Activated CD4-positive, alpha-beta T cell treated with anti-CD3 and anti-CD28 coated beads, Interleukin-2, amount 50 U/mL, for 1 hour (primary cell): Measurements from ENCODE around the gene SORCS1.
"Not testable (repeated sequence)": the region's sequence is repeated elsewhere in the genome, so short reads cannot be mapped to it uniquely, and the experiment has no call there.

Experiments used
- DNase-seq: peaks from one replicate; pipeline ENCODE4 v3.0.0-alpha.2; 2020

Gene SORCS1

DNA sequence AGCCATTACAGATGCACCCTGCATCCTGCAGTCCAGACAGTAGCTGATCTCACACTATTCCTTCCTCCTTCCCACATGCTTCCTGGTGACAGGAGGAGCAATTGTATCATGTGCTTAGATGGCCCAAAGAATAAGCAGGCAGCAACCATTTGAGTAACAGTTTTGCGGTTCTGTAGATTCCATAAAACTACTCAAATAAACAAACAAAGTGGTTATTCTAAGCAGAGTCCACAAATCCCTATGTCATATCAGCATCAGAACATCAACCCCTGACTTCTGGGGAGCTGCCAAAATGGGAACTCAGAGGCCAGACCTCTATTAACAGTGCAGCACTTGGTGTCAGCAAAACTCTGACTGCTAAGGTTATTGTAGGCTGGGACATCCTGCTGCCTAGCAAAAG, 226.0 kb downstream of the SORCS1 start:
- DNase-seq = no peak

- DNase-seq = no peak
These were observed 228.5 kb downstream of the SORCS1 start for GRCh38 chr10:106935978-106936451.

DNA sequence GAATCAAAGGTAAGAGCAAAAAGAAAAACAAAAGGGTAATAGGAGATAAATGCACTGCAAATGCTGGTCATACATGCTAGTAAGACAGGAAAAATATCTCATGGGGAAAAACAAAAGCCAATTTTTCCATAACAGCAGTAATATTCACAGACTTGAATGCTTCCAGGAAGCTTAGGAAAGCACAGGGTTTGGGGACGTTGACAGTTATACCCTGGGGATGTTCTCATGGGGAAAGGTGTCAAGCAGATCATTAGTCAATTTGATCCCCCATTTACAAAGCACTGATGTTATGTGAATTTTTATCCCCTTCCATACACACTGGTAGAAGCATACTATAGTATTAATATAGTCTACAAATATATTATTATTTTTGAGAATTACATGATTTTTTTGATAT, 232.7 kb downstream of the SORCS1 start:
- no peak for DNase-seq

DNA sequence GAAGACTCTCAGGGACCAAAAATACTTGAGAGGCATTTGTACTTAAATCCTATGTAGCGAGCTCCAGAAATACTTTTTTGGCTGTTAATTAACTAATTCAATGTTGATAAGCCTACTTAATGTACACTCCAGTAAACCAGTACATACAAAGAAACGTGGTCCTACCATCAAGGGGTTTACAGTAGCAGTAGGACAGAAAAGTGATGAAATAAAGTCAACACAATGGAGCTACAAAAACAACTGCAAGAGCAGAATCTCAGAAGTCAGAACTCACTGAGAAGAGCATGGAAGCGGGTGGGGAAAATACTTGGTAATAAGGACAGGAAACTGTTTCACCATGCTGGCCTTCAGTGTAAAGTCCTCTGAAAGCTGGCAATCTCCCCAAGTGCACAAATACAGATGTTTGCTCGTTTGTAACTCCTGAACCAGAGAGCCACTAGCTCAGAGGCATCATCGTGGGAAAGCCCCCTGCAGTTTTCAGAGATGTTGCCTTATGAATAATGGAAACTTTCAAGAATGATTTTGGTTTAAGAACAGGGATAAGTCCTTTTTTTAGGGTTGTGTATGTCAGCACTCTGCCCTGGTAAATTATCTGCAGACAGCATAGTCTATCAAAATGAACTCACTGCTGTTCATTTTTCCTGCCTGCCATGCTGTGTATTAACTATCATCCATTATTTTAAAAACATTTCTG, 233.2 kb downstream of the SORCS1 start:
- DNase-seq = no peak

DNA sequence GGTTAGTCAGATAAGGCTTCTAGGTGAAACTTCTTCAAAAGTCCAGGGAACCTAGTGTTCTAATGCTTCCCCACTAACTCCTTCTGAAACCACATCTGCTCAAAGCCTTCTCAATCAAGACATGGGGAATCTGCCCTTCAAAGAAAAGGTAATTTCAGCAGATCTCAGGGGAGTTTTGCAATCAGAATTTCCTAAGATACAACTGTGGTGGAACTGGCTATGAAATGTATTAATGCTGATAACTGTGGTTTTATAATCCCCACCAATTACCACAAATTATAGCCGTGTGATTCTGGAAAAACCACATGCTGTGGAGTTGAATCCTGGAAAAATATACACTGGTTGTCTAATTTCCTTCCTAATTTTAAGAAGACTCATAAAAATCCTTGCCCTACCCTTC, 233.8 kb downstream of the SORCS1 start:
- no peak for DNase-seq

GRCh38 chr10:106929291-106929895, 235.1 kb downstream of the SORCS1 start:
- DNase-seq = no peak

- not testable (repeated sequence) for DNase-seq
These were observed 236.4 kb downstream of the SORCS1 start for GRCh38 chr10:106928151-106928550.

DNA sequence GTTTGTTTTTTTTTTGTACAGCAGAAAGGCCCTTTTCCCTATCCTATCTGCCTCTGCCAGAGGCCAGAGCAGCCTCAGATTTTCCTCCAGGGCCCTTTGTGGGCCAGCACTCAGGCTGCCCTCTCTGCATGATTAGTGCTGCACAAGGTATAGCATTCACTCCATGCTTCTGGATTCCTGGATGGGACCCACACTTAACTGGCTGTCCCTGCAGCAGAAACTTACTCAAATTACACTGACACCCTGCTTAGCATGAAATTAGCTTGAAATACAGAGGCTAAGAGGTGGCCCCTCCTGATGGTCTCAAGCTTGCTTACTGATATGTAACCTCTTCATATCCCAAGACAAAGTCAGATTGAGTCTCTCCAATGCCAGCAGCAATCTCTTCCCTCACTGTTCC, 239.3 kb downstream of the SORCS1 start:
- no peak for DNase-seq

GRCh38 chr10:106920538-106920937, 244.0 kb downstream of the SORCS1 start:
- no peak for DNase-seq

DNA sequence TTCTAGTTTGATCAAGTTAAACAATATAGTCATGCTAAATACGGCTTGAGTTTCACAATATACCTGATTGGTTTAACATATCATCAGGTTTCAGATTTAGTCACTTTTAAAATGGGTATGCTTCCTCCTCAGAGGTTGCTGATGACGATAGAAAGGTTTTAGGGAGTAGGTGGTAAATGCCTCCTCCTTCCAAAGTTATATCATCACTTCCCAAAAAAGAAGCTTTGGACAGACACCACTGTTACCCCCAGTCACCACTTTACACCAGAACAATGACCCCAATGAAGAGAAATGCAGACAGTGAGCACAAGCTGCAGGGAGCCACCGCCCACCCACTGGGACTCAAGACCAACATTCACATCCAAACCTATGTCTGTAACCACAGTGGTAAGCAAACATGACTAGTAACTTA, 244.6 kb downstream of the SORCS1 start:
- no peak for DNase-seq

GRCh38 chr10:106917452-106918055, 247.0 kb downstream of the SORCS1 start:
- no peak for DNase-seq

- DNase-seq = no peak
These were observed 250.5 kb downstream of the SORCS1 start for GRCh38 chr10:106914016-106914415.

DNA sequence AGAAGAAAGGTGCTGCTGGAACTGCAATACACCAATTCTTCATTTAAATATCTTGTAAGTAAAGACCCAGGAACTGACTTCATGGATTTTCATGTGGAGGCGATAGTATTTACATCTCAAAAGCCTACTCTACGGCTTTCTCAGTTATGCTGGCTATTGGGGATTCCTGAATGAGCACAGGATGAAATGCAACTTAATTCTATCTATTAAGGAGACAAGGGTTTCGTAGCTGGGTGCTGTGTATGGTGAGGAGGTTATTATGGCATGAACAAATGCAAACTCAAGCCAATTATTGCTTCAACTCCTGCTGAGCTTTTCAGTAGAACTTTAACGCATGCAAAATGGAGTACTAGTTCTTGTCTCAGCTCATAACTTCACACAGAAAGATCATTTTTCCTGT, 251.2 kb downstream of the SORCS1 start:
- no peak for DNase-seq

- DNase-seq = no peak
These were observed 253.4 kb downstream of the SORCS1 start for GRCh38 chr10:106911096-106911495.

DNA sequence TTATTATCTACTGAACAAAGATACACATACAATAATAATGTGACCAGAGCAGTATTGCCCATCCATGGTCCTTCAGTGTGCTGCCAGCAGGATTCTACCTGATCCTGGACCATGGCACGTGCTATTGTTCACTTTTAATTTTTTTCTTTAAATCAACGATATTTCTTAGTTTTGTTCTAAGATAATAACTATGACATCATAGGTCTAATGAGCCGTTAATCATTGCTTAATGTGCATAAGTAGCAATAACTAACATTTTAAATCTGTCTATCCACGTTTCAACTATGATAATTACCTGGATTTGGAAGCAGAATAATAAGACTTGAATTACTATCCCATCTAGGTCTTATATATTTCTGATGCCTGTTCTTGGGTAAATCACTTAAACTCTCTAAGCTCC, 253.8 kb downstream of the SORCS1 start:
- no peak for DNase-seq

GRCh38 chr10:106908225-106908624, 256.3 kb downstream of the SORCS1 start:
- no peak for DNase-seq

DNA sequence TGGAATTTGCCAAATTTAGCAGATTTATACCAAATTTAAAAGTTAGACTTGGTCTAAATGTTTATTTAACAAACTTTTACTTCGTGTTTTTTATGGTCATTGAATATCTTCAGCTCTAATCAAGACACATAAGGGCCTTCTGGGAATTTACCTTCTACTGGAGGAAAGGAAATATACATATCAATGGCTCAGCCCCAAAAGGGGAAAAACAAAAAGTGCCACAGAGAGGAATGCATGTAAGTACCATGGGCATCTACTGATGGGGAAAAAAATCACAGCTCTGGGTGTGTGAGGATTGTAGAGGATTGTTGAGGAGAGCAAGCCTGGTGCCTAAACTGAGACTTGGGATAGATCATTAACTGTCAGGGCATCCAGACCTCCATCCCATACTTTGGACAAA, 260.3 kb downstream of the SORCS1 start:
- no peak for DNase-seq

- no peak for DNase-seq
These were observed 261.3 kb downstream of the SORCS1 start for GRCh38 chr10:106903180-106903579.

- no peak for DNase-seq
These were observed 264.4 kb downstream of the SORCS1 start for GRCh38 chr10:106900016-106900652.

DNA sequence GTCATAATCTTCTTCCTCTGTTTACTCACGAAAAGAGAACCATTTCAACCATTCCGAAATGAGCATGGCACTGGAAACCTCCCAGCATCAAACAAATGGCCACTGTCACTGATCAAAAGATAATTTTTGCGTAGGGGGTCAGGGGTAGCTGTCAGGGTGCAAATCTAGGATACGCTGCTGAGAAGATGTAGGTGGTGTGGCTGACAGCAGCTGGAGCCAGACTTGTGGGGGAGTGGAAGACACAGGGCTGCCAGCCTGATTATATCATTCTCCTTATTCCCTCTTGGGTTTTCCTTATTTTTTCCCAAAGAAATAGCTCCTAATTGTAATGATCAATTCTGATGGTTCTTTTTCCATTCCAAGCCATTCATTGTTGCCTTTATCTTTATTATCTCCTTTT, 266.1 kb downstream of the SORCS1 start:
- no peak for DNase-seq

DNA sequence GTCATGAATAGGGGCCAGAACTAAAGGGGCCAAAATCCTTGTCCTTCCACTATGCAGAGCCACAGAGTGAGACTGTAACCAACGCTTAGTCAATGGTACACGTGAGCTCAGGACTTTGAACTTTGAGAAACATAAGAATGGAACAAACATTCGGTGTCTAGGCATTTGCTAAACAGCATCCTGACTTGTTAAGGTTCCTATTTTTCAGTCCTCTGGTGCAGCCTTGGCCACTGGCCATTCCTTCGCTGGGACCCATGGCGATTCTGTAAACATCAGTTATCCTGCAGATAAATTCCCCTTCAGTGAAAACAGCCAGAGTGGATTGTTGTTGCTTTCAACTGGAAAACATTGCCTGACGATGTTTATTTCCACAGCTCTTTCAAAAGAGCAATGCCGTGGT, 266.8 kb downstream of the SORCS1 start:
- DNase-seq = no peak

DNA sequence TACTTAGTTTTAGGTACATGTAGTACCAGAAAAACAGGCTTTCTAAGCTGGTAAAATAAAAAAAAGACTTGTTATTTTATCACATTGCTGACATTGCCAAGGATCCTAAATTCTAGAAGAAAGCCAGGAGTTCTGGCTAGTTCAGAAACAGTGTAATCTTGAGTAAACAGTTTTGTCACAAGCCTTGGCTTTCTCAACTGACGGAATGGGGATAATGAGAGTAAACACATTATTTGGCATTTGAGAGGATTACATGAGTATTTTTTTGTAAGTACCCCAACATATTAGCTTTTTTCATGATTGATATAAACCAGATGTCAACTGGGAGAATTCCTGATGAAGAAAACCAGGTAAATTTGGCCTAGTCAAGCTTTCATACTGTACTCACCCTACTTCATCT, 269.8 kb downstream of the SORCS1 start:
- DNase-seq = no peak

- no peak for DNase-seq
These were observed 286.9 kb downstream of the SORCS1 start for GRCh38 chr10:106877574-106877973.

DNA sequence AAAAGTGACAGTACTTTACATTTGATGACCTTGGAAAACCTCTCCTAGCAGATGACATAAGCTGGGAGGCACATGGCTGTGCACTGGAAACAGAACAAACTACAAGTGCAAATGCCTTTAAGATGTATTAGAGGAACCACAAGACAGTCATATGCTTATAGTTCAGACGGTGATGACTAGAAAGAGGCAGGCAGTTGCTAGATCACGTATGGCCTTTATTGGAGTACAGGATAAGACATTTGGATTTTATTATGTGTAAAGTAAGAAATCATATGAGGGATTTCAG, 290.0 kb downstream of the SORCS1 start:
- DNase-seq = no peak
